GM19239 (cell line): ENCODE data around the gene VPS37C.
A peak's percentile ranks its signal among the peaks of the same experiment; 100 is the strongest.

Experiments
- DNase-seq: peaks from one replicate; pipeline ENCODE4 v3.0.0; 2011; ENCODE audit warnings: low spot score; ENCODE audit not compliant: insufficient read length
- FAIRE-seq: peaks from 2 replicates; lab custom pipeline; 2011; peaks lifted over from hg19 to GRCh38; lab: Jason Lieb, UNC

Gene VPS37C

GRCh38 chr11:61139387-61139786, 21.8 kb downstream of the VPS37C start:
- DNase-seq (no peak), FAIRE-seq (no peak)

- DNase-seq (no peak), FAIRE-seq (no peak)
Observed at GRCh38 chr11:61138935-61139334, 22.3 kb downstream of the VPS37C start.

- FAIRE-seq, result no peak
- DNase-seq, result no peak
Observed at GRCh38 chr11:61134801-61135257, 26.4 kb downstream of the VPS37C start.

- no peak for DNase-seq
- no peak for FAIRE-seq
Observed at GRCh38 chr11:61133956-61134662, 27.1 kb downstream of the VPS37C start.

- no peak for FAIRE-seq
- no peak for DNase-seq
Observed at GRCh38 chr11:61133145-61133544, 28.1 kb downstream of the VPS37C start.

GRCh38 chr11:61132646-61133045, 28.6 kb downstream of the VPS37C start:
- no peak for FAIRE-seq
- DNase-seq, result no peak

GRCh38 chr11:61131998-61132555, 29.1 kb downstream of the VPS37C start:
- no peak for DNase-seq
- FAIRE-seq, result no peak

GRCh38 chr11:61131586-61131985, 29.6 kb downstream of the VPS37C start:
- DNase-seq (no peak), FAIRE-seq (no peak)

GRCh38 chr11:61131186-61131585, 30.0 kb downstream of the VPS37C start:
- DNase-seq (no peak), FAIRE-seq (no peak)

- peak; percentile 99 for DNase-seq
- FAIRE-seq, result peak; percentile 96
Observed at GRCh38 chr11:61129639-61130523, 31.3 kb downstream of the VPS37C start.

GRCh38 chr11:61128947-61129638, 32.1 kb downstream of the VPS37C start:
- no peak for FAIRE-seq

GRCh38 chr11:61127991-61128390, 33.2 kb downstream of the VPS37C start:
- FAIRE-seq (no peak), DNase-seq (no peak)

More at GRCh38 chr11:61128947-61129638, 32.1 kb downstream of the VPS37C start:
- DNase-seq, result no peak

- FAIRE-seq, result no peak
- DNase-seq, result no peak
Observed at GRCh38 chr11:61126256-61126655, 35.0 kb downstream of the VPS37C start.

- FAIRE-seq, result no peak
Observed at GRCh38 chr11:61125310-61125684, 35.9 kb downstream of the VPS37C start.

GRCh38 chr11:61124574-61125309, 36.5 kb downstream of the VPS37C start:
- no peak for DNase-seq
- FAIRE-seq, result no peak

More at GRCh38 chr11:61125310-61125684, 35.9 kb downstream of the VPS37C start:
- no peak for DNase-seq

GRCh38 chr11:61123775-61124571, 37.3 kb downstream of the VPS37C start:
- FAIRE-seq (no peak), DNase-seq (no peak)

- DNase-seq (no peak), FAIRE-seq (no peak)
Observed at GRCh38 chr11:61122761-61123160, 38.5 kb downstream of the VPS37C start.

- DNase-seq, result no peak
- no peak for FAIRE-seq
Observed at GRCh38 chr11:61121917-61122316, 39.3 kb downstream of the VPS37C start.
